Activated T-cell treated with anti-CD3 and anti-CD28 coated beads, Interleukin-2, amount 50 U/mL, for 4 hours (primary cell): ENCODE results near the gene EXOSC9. TPM values are rescaled to one million over a fixed set of nuclear protein-coding genes. Genes with fewer than 3 reads are reported as not detected.

ENCODE experiments used
- ATAC-seq, 2 donors: fragments of 200-7000 bp; cut with Tn5 transposase; one replicate each; pipeline ENCODE4 v1.10.0; 2021
- DNase-seq: peaks from one replicate; pipeline ENCODE4 v3.0.0-alpha.2; 2020
- H3K27me3 Mint-ChIP-seq: one replicate; pipeline ENCODE4 v1.8.0; 2021; ENCODE audit warnings: low read depth, mixed read lengths
- H3K36me3 Mint-ChIP-seq: one replicate; pipeline ENCODE4 v1.8.0; 2022; ENCODE audit warnings: mixed read lengths; ENCODE audit not compliant: insufficient read depth
- H3K4me1 Mint-ChIP-seq: one replicate; pipeline ENCODE4 v1.8.0; 2021; ENCODE audit warnings: low read depth, mixed read lengths
- H3K4me3 Mint-ChIP-seq: one replicate; pipeline ENCODE4 v1.8.0; 2021; ENCODE audit warnings: mild to moderate bottlenecking, moderate library complexity, mixed read lengths
- H3K9me3 Mint-ChIP-seq: one replicate; pipeline ENCODE4 v1.8.0; 2021; ENCODE audit warnings: mixed read lengths
- total RNA-seq, 3 donors: library from RNA; stranded (reverse); gene quantifications; one replicate each; pipeline ENCODE4 v1.2.1, GENCODE V29; 2021

EXOSC9 gene
- total RNA-seq, 3 donors from 2014 or later: 78.1 to 80.9 (median 80.7) TPM

- H3K27me3 Mint-ChIP-seq: peaks cover 15% of the 10 kb centered on the region
- H3K9me3 Mint-ChIP-seq: no peaks in the 10 kb centered on the region
- DNase-seq: no peak
- H3K36me3 Mint-ChIP-seq: no peaks in the 10 kb centered on the region
- no peak for ATAC-seq
- no peaks in the 10 kb centered on the region for H3K4me1 Mint-ChIP-seq
- no peak overlapping the region for H3K4me3 Mint-ChIP-seq
These were observed 23.5 kb upstream of the EXOSC9 start for GRCh38 chr4:121777625-121778024.

- Mint-ChIP-seq H3K27me3 (peaks cover 18% of the 10 kb centered on the region), H3K36me3 (no peaks in the 10 kb centered on the region), H3K4me1 (no peaks in the 10 kb centered on the region), H3K4me3 (no peak overlapping the region), H3K9me3 (peaks cover 4% of the 10 kb centered on the region)
- DNase-seq: no peak
- no peak for ATAC-seq
These were observed 22.0 kb upstream of the EXOSC9 start for GRCh38 chr4:121778991-121779628.

DNA sequence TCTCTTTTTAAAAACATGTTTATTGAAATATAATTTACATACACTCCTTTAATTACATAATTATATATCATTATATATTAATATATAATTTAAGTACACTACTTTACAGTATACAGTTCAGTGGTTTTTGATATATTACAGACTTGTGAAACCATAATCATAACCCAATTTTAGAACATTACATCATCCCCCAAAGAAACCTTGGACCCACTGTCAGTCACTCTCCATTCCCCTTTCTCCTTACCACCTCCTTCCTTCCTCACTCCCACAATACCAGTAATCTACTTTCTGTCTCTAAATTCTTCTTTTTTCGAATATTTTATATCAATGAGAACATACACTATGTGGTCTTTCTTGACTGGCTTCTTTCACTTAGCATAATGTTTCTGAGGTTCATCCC lies 17.9 kb upstream of the EXOSC9 start:
- H3K9me3 Mint-ChIP-seq: peaks cover 9% of the 10 kb centered on the region
- no peaks in the 10 kb centered on the region for H3K4me1 Mint-ChIP-seq
- H3K27me3 Mint-ChIP-seq: peaks cover 37% of the 10 kb centered on the region
- H3K36me3 Mint-ChIP-seq: no peaks in the 10 kb centered on the region
- H3K4me3 Mint-ChIP-seq: no peak overlapping the region
- ATAC-seq (no peak), DNase-seq (no peak)

- H3K27me3 Mint-ChIP-seq: peaks cover 41% of the 10 kb centered on the region
- ATAC-seq: no peak
- H3K4me3 Mint-ChIP-seq: no peak overlapping the region
- H3K36me3 Mint-ChIP-seq: no peaks in the 10 kb centered on the region
- no peak for DNase-seq
- no peaks in the 10 kb centered on the region for H3K4me1 Mint-ChIP-seq
- peaks cover 9% of the 10 kb centered on the region for H3K9me3 Mint-ChIP-seq
These were observed 16.7 kb upstream of the EXOSC9 start for GRCh38 chr4:121784401-121784800.

DNA sequence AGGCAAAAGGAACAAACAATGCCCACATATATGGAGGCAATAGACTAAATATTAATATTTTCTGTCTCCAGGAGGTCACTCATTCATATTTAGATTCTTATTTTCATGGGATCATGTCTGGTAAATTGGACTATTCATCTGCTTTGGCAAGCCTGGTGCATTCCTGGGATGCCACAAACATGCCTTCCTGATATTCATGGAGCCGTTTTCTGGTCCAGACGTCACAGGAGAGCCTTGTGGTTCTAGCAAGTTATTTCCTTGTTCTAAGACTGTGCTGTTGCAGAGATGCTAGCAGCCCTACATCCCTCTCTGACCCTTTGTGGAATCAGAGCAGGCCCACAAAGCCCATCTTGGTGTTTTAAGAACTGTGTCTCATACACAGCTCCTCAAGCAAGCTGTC lies 16.1 kb upstream of the EXOSC9 start:
- ATAC-seq (no peak), DNase-seq (no peak)
- Mint-ChIP-seq H3K4me1 (no peaks in the 10 kb centered on the region), H3K27me3 (peaks cover 40% of the 10 kb centered on the region), H3K4me3 (no peak overlapping the region), H3K9me3 (peaks cover 9% of the 10 kb centered on the region), H3K36me3 (no peaks in the 10 kb centered on the region)

DNA sequence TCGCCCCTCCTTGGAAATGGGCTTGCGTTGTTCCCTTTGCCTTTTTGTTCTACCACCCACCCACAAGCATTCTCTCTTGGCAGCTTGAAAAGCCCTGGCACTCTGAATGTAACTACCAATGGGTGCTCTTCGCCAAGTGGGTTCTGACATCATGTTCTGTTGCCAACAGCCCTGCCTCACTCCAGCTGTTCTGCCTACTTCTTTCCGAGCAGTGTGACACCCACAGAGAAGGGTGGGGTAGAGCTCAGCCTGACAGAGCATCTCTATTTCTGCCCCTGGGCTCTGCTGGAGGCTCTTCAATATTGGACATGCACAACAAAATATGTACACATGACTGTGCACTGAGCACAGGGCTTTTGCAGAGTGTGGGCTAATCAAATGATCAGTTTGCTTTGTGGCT lies 15.6 kb upstream of the EXOSC9 start:
- Mint-ChIP-seq H3K36me3 (no peaks in the 10 kb centered on the region), H3K9me3 (peaks cover 9% of the 10 kb centered on the region), H3K27me3 (peaks cover 37% of the 10 kb centered on the region), H3K4me1 (no peaks in the 10 kb centered on the region), H3K4me3 (no peak overlapping the region)
- ATAC-seq (no peak), DNase-seq (no peak)

GRCh38 chr4:121786221-121786620 lies 14.9 kb upstream of the EXOSC9 start:
- Mint-ChIP-seq H3K27me3 (peaks cover 33% of the 10 kb centered on the region), H3K4me3 (no peak overlapping the region), H3K4me1 (no peaks in the 10 kb centered on the region), H3K36me3 (no peaks in the 10 kb centered on the region), H3K9me3 (peaks cover 9% of the 10 kb centered on the region)
- no peak for DNase-seq
- ATAC-seq: no peak

DNA sequence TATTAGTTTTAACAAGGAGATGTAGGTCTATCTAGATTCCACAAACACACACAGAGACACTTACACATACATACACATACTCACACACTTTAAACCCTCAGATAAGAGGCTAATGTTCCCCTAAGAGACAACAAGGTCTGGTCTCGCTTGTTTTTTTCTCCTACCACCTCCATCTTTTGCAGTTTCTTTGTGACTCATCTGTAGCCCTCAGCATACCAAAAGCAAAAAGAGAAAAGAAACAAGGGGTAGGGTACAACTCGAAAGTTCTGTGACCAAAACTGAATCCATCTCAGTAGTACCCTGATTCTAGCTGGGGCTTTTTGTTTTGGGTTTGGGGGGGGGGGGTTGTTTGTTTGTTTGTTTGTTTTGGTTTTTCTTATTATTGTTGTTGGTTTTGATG lies 12.2 kb upstream of the EXOSC9 start:
- DNase-seq (no peak), ATAC-seq (no peak)
- H3K36me3 Mint-ChIP-seq: no peaks in the 10 kb centered on the region
- no peaks in the 10 kb centered on the region for H3K4me1 Mint-ChIP-seq
- no peak overlapping the region for H3K4me3 Mint-ChIP-seq
- H3K9me3 Mint-ChIP-seq: peaks cover 7% of the 10 kb centered on the region
- peaks cover 24% of the 10 kb centered on the region for H3K27me3 Mint-ChIP-seq

- ATAC-seq: no peak
- no peaks in the 10 kb centered on the region for H3K4me1 Mint-ChIP-seq
- H3K36me3 Mint-ChIP-seq: no peaks in the 10 kb centered on the region
- peaks cover 22% of the 10 kb centered on the region for H3K27me3 Mint-ChIP-seq
- no peak overlapping the region for H3K4me3 Mint-ChIP-seq
- H3K9me3 Mint-ChIP-seq: peaks cover 3% of the 10 kb centered on the region
- no peak for DNase-seq
These were observed 11.7 kb upstream of the EXOSC9 start for GRCh38 chr4:121789455-121789854.

DNA sequence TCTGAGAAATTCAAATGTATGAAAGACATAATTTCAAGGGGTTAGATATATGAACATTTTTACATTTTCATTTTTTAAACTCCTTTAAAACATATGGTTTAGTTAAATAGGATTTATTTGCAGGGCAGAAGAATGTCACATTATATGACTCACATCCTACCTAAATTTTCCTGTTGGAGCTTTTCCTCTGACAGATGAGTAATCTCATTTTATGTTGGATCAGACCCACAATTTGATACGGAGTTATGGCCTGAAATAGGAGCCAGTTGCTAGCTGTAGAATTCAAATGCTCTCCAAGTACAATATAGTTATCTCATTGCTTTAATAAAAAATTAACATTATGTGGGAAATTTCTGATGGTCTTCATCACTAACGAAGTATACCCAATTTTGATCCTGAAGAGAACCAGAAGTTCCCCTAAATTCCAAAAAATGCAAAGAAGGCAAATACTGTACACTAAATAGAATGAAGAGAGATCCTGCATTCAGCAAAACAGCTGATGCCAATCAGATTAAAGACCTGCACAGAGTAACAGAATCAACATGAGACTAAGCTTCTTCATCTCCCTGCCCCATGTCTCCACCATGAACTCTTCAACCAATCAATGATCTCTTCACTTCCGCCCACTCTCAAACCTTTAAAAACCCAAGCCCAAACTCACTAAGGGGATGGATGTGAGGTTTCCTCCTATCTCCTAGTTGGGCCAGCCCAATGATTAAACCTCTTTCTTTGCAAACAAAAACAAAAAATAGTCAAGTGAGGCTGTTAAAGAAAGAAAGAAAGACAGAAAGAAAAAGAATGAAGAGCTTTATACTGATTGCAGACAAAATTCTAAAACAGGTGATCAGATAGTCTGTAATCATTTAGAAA lies 10.9 kb upstream of the EXOSC9 start:
- DNase-seq (no peak), ATAC-seq (no peak)
- Mint-ChIP-seq H3K4me1 (no peaks in the 10 kb centered on the region), H3K9me3 (no peaks in the 10 kb centered on the region), H3K27me3 (peaks cover 15% of the 10 kb centered on the region), H3K36me3 (no peaks in the 10 kb centered on the region), H3K4me3 (no peak overlapping the region)

DNA sequence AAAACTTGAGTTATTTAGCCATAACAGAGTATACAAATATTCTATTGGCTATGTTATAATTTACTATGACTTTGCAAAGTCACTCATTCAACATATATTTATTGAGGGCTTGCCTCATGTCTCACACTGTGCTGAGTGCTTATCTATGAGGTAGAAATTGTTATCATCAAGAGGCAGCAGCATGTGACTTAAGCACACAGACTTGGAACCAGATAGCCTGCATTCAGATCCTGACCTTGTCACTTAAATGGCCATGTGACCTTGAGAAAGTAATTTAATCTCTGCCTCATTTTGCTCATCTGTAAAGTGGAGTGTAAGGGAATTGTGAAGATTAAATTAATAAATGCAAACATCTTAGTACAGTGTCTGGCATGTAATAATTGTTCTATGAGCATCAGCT lies 10.1 kb upstream of the EXOSC9 start:
- no peak overlapping the region for H3K4me3 Mint-ChIP-seq
- H3K4me1 Mint-ChIP-seq: peaks cover 2% of the 10 kb centered on the region
- H3K27me3 Mint-ChIP-seq: peaks cover 11% of the 10 kb centered on the region
- no peaks in the 10 kb centered on the region for H3K36me3 Mint-ChIP-seq
- H3K9me3 Mint-ChIP-seq: no peaks in the 10 kb centered on the region
- ATAC-seq: no peak
- no peak for DNase-seq

GRCh38 chr4:121791481-121791880 lies 9.6 kb upstream of the EXOSC9 start:
- Mint-ChIP-seq H3K4me3 (no peak overlapping the region), H3K4me1 (peaks cover 2% of the 10 kb centered on the region), H3K36me3 (no peaks in the 10 kb centered on the region), H3K9me3 (no peaks in the 10 kb centered on the region), H3K27me3 (peaks cover 11% of the 10 kb centered on the region)
- ATAC-seq (no peak), DNase-seq (no peak)

- H3K4me1 Mint-ChIP-seq: peaks cover 2% of the 10 kb centered on the region
- H3K36me3 Mint-ChIP-seq: no peaks in the 10 kb centered on the region
- DNase-seq (no peak), ATAC-seq (no peak)
- no peaks in the 10 kb centered on the region for H3K9me3 Mint-ChIP-seq
- H3K4me3 Mint-ChIP-seq: no peak overlapping the region
- peaks cover 8% of the 10 kb centered on the region for H3K27me3 Mint-ChIP-seq
These were observed 8.2 kb upstream of the EXOSC9 start for GRCh38 chr4:121792966-121793365.

- H3K9me3 Mint-ChIP-seq: no peaks in the 10 kb centered on the region
- no peaks in the 10 kb centered on the region for H3K36me3 Mint-ChIP-seq
- peaks cover 10% of the 10 kb centered on the region for H3K4me1 Mint-ChIP-seq
- H3K4me3 Mint-ChIP-seq: no peak overlapping the region
- no peak for DNase-seq
- no peak for ATAC-seq
- H3K27me3 Mint-ChIP-seq: no peaks in the 10 kb centered on the region
These were observed 6.5 kb upstream of the EXOSC9 start for GRCh38 chr4:121794505-121795188.

DNA sequence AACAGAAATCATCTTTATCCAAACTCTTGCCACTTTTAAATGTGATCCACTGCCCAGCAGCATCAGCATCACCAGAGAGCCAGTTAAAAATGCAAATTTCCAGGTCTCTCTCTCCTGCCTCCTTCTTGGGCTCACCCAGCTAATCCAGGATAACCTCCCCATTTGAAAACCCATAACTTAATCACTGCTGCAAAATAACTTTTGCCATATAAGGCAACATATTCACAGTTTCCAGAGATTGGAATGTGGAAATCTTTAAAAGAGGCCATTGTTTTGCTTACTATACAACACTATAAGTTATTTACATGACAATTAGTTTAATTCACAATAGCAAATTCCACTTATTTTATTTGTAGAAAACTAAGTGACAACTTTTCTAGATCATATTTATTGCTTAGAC lies 4.8 kb upstream of the EXOSC9 start:
- no peak overlapping the region for H3K4me3 Mint-ChIP-seq
- peaks cover 23% of the 10 kb centered on the region for H3K4me1 Mint-ChIP-seq
- no peaks in the 10 kb centered on the region for H3K27me3 Mint-ChIP-seq

More for the DNA sequence above, 4.8 kb upstream of the EXOSC9 start:
- no peak for DNase-seq
- Mint-ChIP-seq H3K9me3 (no peaks in the 10 kb centered on the region), H3K36me3 (no peaks in the 10 kb centered on the region)
- no peak for ATAC-seq
